ENCODE measurements around the gene OR2T10.
"Not testable (repeated sequence)": the region's sequence is repeated elsewhere in the genome, so short reads cannot be mapped to it uniquely, and the experiment has no call there.

Gene OR2T10

GRCh38 chr1:248596615-248597014, 885 bp downstream of the OR2T10 start:
- in situ Hi-C loops (cut with HindIII; ENCODE audit: low sequenced_read_pairs) = no loop called here

- in situ Hi-C loops (cut with HindIII; ENCODE audit: low sequenced_read_pairs) = no loop called here
These were observed 4.3 kb downstream of the OR2T10 start for GRCh38 chr1:248593226-248593625.

- in situ Hi-C loops (cut with HindIII; ENCODE audit: low sequenced_read_pairs) = no loop called here
These were observed 4.8 kb downstream of the OR2T10 start for GRCh38 chr1:248592655-248593054.

GRCh38 chr1:248590055-248590454, 7.4 kb downstream of the OR2T10 start:
- in situ Hi-C loops (cut with HindIII; ENCODE audit: low sequenced_read_pairs) = no loop called here

GRCh38 chr1:248589334-248589733, 8.2 kb downstream of the OR2T10 start:
- in situ Hi-C loops (cut with HindIII; ENCODE audit: low sequenced_read_pairs) = no loop called here

GRCh38 chr1:248585266-248585665, 12.2 kb downstream of the OR2T10 start:
- in situ Hi-C loops (cut with HindIII; ENCODE audit: low sequenced_read_pairs) = no loop called here

GRCh38 chr1:248576260-248576980, 21.1 kb downstream of the OR2T10 start:
- in situ Hi-C loops (cut with HindIII; ENCODE audit: low sequenced_read_pairs) = no loop called here

- in situ Hi-C loops (cut with HindIII; ENCODE audit: low sequenced_read_pairs) = not testable (repeated sequence)
These were observed 22.8 kb downstream of the OR2T10 start, which contains the start of gene OR2T34 for GRCh38 chr1:248574657-248575056. Gene OR2T34, minus strand, starts transcription at chr1:248574757. Its CDS starts 0 bp downstream, at chr1:248574757.

GRCh38 chr1:248573856-248574255, 23.6 kb downstream of the OR2T10 start:
- in situ Hi-C loops (cut with HindIII; ENCODE audit: low sequenced_read_pairs) = not testable (repeated sequence)

GRCh38 chr1:248572049-248572448, 25.5 kb downstream of the OR2T10 start:
- in situ Hi-C loops (cut with HindIII; ENCODE audit: low sequenced_read_pairs) = not testable (repeated sequence)

GRCh38 chr1:248570811-248571210, 26.7 kb downstream of the OR2T10 start:
- in situ Hi-C loops (cut with HindIII; ENCODE audit: low sequenced_read_pairs) = not testable (repeated sequence)

- in situ Hi-C loops (cut with HindIII; ENCODE audit: low sequenced_read_pairs) = not testable (repeated sequence)
These were observed 28.5 kb downstream of the OR2T10 start for GRCh38 chr1:248569049-248569448.

GRCh38 chr1:248565530-248566373, 31.7 kb downstream of the OR2T10 start:
- in situ Hi-C loops (cut with HindIII; ENCODE audit: low sequenced_read_pairs) = not testable (repeated sequence)

- in situ Hi-C loops (cut with HindIII; ENCODE audit: low sequenced_read_pairs) = not testable (repeated sequence)
These were observed 34.8 kb downstream of the OR2T10 start, which contains the start of gene OR2T29 for GRCh38 chr1:248562672-248563071. Gene OR2T29, minus strand, starts transcription at chr1:248562772. Its CDS starts 3,281 bp downstream, at chr1:248559491.

- in situ Hi-C loops (cut with HindIII; ENCODE audit: low sequenced_read_pairs) = not testable (repeated sequence)
These were observed 46.5 kb downstream of the OR2T10 start for GRCh38 chr1:248551027-248551426.

- in situ Hi-C loops (cut with HindIII; ENCODE audit: low sequenced_read_pairs) = not testable (repeated sequence)
These were observed 50.1 kb downstream of the OR2T10 start for GRCh38 chr1:248547383-248547782.
